HG02678 (cell line): ENCODE measurements around the gene DTNB.
"Not testable (repeated sequence)": the region's sequence is repeated elsewhere in the genome, so short reads cannot be mapped to it uniquely, and the experiment has no call there.

Experiments
- ATAC-seq: cut with Tn5 transposase; IDR thresholded peaks from one replicate; pipeline ENCODE4 v1.9.1; 2021; ENCODE audit warnings: mild to moderate bottlenecking, moderate library complexity; ENCODE audit not compliant: unreplicated experiment

The DTNB gene

GRCh38 chr2:25684577-25685473 lies 11.4 kb upstream of the DTNB start:
- no peak for ATAC-seq

- ATAC-seq = no peak
Measured at GRCh38 chr2:25682082-25682481, 8.7 kb upstream of the DTNB start.

- ATAC-seq = no peak
Measured at GRCh38 chr2:25677877-25678276, 4.5 kb upstream of the DTNB start.

GRCh38 chr2:25674077-25674362 lies 643 bp upstream of the DTNB start:
- no peak for ATAC-seq

GRCh38 chr2:25672494-25673299 lies 680 bp downstream of the DTNB start:
- peak; percentile 61 for ATAC-seq

GRCh38 chr2:25671622-25672021 lies 1.8 kb downstream of the DTNB start:
- no peak for ATAC-seq

- no peak for ATAC-seq
Measured at GRCh38 chr2:25669520-25669919, 3.9 kb downstream of the DTNB start.

GRCh38 chr2:25666218-25666617 lies 7.2 kb downstream of the DTNB start:
- ATAC-seq = no peak

- not testable (repeated sequence) for ATAC-seq
Measured at GRCh38 chr2:25665429-25665828, 7.9 kb downstream of the DTNB start.

GRCh38 chr2:25664965-25665307 lies 8.4 kb downstream of the DTNB start:
- no peak for ATAC-seq

- ATAC-seq = no peak
Measured at GRCh38 chr2:25664183-25664964, 9.0 kb downstream of the DTNB start.

- ATAC-seq = no peak
Measured at GRCh38 chr2:25655316-25655715, 18.1 kb downstream of the DTNB start.

- no peak for ATAC-seq
Measured at GRCh38 chr2:25654801-25655200, 18.6 kb downstream of the DTNB start.

- no peak for ATAC-seq
Measured at GRCh38 chr2:25651782-25652455, 21.5 kb downstream of the DTNB start.

- ATAC-seq = no peak
Measured at GRCh38 chr2:25651066-25651465, 22.3 kb downstream of the DTNB start.

GRCh38 chr2:25650256-25650655 lies 23.1 kb downstream of the DTNB start:
- no peak for ATAC-seq

- ATAC-seq = no peak
Measured at GRCh38 chr2:25649786-25650185, 23.6 kb downstream of the DTNB start.

- ATAC-seq = no peak
Measured at GRCh38 chr2:25642298-25642697, 31.1 kb downstream of the DTNB start.

GRCh38 chr2:25639696-25640095 lies 33.7 kb downstream of the DTNB start:
- no peak for ATAC-seq

GRCh38 chr2:25639131-25639530 lies 34.2 kb downstream of the DTNB start:
- no peak for ATAC-seq

GRCh38 chr2:25635797-25636196 lies 37.6 kb downstream of the DTNB start:
- ATAC-seq = no peak
